Smooth muscle cell (in vitro differentiated cells): Measurements from ENCODE around the gene GRB10. TPM values are rescaled to one million over a fixed set of nuclear protein-coding genes. Genes with fewer than 3 reads are reported as not detected.
A peak's percentile ranks its signal among the peaks of the same experiment; 100 is the strongest.
"Not testable (repeated sequence)": the region's sequence is repeated elsewhere in the genome, so short reads cannot be mapped to it uniquely, and the experiment has no call there.

Experiments used
- DNase-seq: peaks from one replicate; lab custom pipeline; 2025; ENCODE audit not compliant: unreplicated experiment; lab: John Stamatoyannopoulos, UW
- H2AFZ ChIP-seq: fragments of 200-600 bp; sonication (generic); 2 replicates; pipeline ENCODE4 v1.6.0; 2016; ENCODE audit warnings: antibody characterized with exemption, low read depth, mild to moderate bottlenecking
- H3F3A ChIP-seq: fragments of 200-600 bp; sonication (generic); 2 replicates; pipeline ENCODE4 v1.6.0; 2017; ENCODE audit warnings: antibody characterized with exemption, low read depth
- H3K27ac ChIP-seq: fragments of 200-600 bp; sonication (generic); 2 replicates; pipeline ENCODE4 v1.5.1; 2016; ENCODE audit warnings: low read depth, mild to moderate bottlenecking
- H3K27me3 ChIP-seq: fragments of 200-600 bp; sonication (generic); 2 replicates; pipeline ENCODE4 v1.6.1; 2016; ENCODE audit warnings: low read depth, mild to moderate bottlenecking
- H3K36me3 ChIP-seq: fragments of 200-600 bp; sonication (generic); 2 replicates; pipeline ENCODE4 v1.5.1; 2016; ENCODE audit warnings: low read depth
- H3K4me1 ChIP-seq: fragments of 200-600 bp; sonication (generic); 2 replicates; pipeline ENCODE4 v1.5.1; 2016; ENCODE audit warnings: low read depth
- H3K4me2 ChIP-seq: fragments of 200-600 bp; sonication (generic); 2 replicates; pipeline ENCODE4 v1.6.0; 2016; ENCODE audit warnings: mild to moderate bottlenecking
- H3K4me3 ChIP-seq: fragments of 200-600 bp; sonication (generic); 2 replicates; pipeline ENCODE4 v1.5.1; 2016; ENCODE audit warnings: mild to moderate bottlenecking
- H3K79me2 ChIP-seq: fragments of 200-600 bp; sonication (generic); 2 replicates; pipeline ENCODE4 v1.6.0; 2016; ENCODE audit warnings: low read depth, mild to moderate bottlenecking
- H3K9ac ChIP-seq: fragments of 200-600 bp; sonication (generic); 2 replicates; pipeline ENCODE4 v1.6.0; 2016; ENCODE audit warnings: low read depth
- H3K9me3 ChIP-seq: fragments of 200-600 bp; sonication (generic); replicated peaks from 2 replicates; pipeline ENCODE4 v1.5.1; 2016; ENCODE audit warnings: low read depth
- H4K20me1 ChIP-seq: fragments of 200-600 bp; sonication (generic); 2 replicates; pipeline ENCODE4 v1.6.0; 2016; ENCODE audit warnings: low read depth
- WGBS: methylation state at CpG from one replicate; pipeline ENCODE4 v1.1.7; 2016; ENCODE audit warnings: low lambda C conversion rate; 5-methylcytosine and 5-hydroxymethylcytosine counted together
- polyA plus RNA-seq: library from polyadenylated mRNA; unstranded; fragments of >200 nt; fragmentation: Nextera tagmentation; extraction: Ambion mirVana; gene quantifications from 2 replicates; pipeline ENCODE4 v1.2.1, GENCODE V29; 2016
- total RNA-seq: library from RNA; depleted of rRNA; stranded (reverse); fragments of >200 nt; gene quantifications from 2 replicates; pipeline ENCODE4 v1.2.3, GENCODE V29; 2014
- TF ChIP-seq, protein P1 (sequence below): fragments of 200-600 bp; sonication (generic); IDR thresholded peaks from 2 replicates; pipeline ENCODE4 v1.5.1; 2017; ENCODE audit warnings: borderline replicate concordance, mild to moderate bottlenecking, antibody characterized with exemption; ENCODE audit not compliant: insufficient read depth, poor library complexity, severe bottlenecking

GRB10 gene
- total and polyA plus RNA-seq, 2 experiments from 2014 or later: 18.0 to 20.1 TPM

GRCh38 chr7:50577569-50577968, 205.1 kb downstream of the GRB10 start:
- H3K27me3 ChIP-seq: no peaks in the 10 kb centered on the region
- H4K20me1 ChIP-seq: no peaks in the 10 kb centered on the region
- H3K36me3 ChIP-seq: no peaks in the 10 kb centered on the region
- no peak overlapping the region for H3K9ac ChIP-seq
- H3K4me3 ChIP-seq: no peak overlapping the region
- no peaks in the 10 kb centered on the region for H3K79me2 ChIP-seq
- H2AFZ ChIP-seq: no peak overlapping the region
- no peak for DNase-seq
- TF ChIP-seq, protein P1, sequence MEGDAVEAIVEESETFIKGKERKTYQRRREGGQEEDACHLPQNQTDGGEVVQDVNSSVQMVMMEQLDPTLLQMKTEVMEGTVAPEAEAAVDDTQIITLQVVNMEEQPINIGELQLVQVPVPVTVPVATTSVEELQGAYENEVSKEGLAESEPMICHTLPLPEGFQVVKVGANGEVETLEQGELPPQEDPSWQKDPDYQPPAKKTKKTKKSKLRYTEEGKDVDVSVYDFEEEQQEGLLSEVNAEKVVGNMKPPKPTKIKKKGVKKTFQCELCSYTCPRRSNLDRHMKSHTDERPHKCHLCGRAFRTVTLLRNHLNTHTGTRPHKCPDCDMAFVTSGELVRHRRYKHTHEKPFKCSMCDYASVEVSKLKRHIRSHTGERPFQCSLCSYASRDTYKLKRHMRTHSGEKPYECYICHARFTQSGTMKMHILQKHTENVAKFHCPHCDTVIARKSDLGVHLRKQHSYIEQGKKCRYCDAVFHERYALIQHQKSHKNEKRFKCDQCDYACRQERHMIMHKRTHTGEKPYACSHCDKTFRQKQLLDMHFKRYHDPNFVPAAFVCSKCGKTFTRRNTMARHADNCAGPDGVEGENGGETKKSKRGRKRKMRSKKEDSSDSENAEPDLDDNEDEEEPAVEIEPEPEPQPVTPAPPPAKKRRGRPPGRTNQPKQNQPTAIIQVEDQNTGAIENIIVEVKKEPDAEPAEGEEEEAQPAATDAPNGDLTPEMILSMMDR: no peak
- H3K4me1 ChIP-seq: no peaks in the 10 kb centered on the region
- 83% methylated on average over 10 of the region's 10 CpGs for WGBS
- no peak overlapping the region for H3K27ac ChIP-seq
- H3K4me2 ChIP-seq: no peak overlapping the region
- H3K9me3 ChIP-seq: no peaks in the 10 kb centered on the region
- no peaks in the 10 kb centered on the region for H3F3A ChIP-seq

DNA sequence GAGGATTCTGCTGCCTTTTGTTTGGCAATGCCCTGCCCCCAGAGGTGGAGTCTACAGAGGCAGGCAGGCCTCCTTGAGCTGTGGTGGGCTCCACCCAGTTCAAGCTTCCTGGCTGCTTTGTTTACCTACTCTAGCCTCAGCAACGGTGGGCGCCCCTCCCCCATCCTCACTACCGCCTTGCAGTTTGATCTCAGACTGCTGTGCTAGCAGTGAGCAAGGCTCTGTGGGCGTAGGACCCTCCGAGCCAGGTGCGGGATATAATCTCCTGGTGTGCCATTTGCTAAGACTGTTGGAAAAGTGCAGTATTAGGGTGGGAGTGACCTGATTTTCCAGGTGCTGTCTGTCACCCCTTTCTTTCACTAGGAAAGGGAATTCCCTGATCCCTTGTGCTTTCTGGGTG, 206.3 kb downstream of the GRB10 start:
- not testable (repeated sequence) for H3K4me2 ChIP-seq, H3K9ac ChIP-seq, H3K4me1 ChIP-seq, H3K79me2 ChIP-seq, H3K27ac ChIP-seq, H3K36me3 ChIP-seq, DNase-seq, H2AFZ ChIP-seq, H3K4me3 ChIP-seq, H4K20me1 ChIP-seq, H3F3A ChIP-seq, H3K27me3 ChIP-seq, H3K9me3 ChIP-seq
- 75% methylated on average over 6 of the region's 6 CpGs for WGBS

GRCh38 chr7:50567715-50568261, 214.9 kb downstream of the GRB10 start:
- TF ChIP-seq, protein P1: no peak
- H3K4me1 ChIP-seq: no peaks in the 10 kb centered on the region
- no peak overlapping the region for H3K9ac ChIP-seq
- no peaks in the 10 kb centered on the region for H3K36me3 ChIP-seq
- H3K9me3 ChIP-seq: no peaks in the 10 kb centered on the region
- no peak overlapping the region for H3K4me2 ChIP-seq
- no peaks in the 10 kb centered on the region for H3F3A ChIP-seq
- no peaks in the 10 kb centered on the region for H3K79me2 ChIP-seq
- H4K20me1 ChIP-seq: no peaks in the 10 kb centered on the region
- H3K27me3 ChIP-seq: peaks cover 18% of the 10 kb centered on the region
- WGBS: 81% methylated on average over 6 of the region's 6 CpGs
- H3K4me3 ChIP-seq: no peak overlapping the region
- H3K27ac ChIP-seq: no peak overlapping the region
- no peak overlapping the region for H2AFZ ChIP-seq
- DNase-seq: no peak

GRCh38 chr7:50565977-50566376, 216.7 kb downstream of the GRB10 start:
- Histone ChIP-seq H2AFZ (no peak overlapping the region), H3K27ac (no peak overlapping the region), H3K4me3 (peak overlapping the region; percentile 13), H3F3A (no peaks in the 10 kb centered on the region), H3K4me2 (no peak overlapping the region), H3K9me3 (no peaks in the 10 kb centered on the region), H3K36me3 (no peaks in the 10 kb centered on the region), H3K79me2 (no peaks in the 10 kb centered on the region), H4K20me1 (no peaks in the 10 kb centered on the region), H3K4me1 (no peaks in the 10 kb centered on the region), H3K27me3 (peaks cover 18% of the 10 kb centered on the region), H3K9ac (no peak overlapping the region)
- TF ChIP-seq, protein P1: no peak
- DNase-seq: no peak
- 92% methylated on average over 5 of the region's 5 CpGs for whole genome bisulfite sequencing
